Measurements from ENCODE around the gene KRT6A.

DNA sequence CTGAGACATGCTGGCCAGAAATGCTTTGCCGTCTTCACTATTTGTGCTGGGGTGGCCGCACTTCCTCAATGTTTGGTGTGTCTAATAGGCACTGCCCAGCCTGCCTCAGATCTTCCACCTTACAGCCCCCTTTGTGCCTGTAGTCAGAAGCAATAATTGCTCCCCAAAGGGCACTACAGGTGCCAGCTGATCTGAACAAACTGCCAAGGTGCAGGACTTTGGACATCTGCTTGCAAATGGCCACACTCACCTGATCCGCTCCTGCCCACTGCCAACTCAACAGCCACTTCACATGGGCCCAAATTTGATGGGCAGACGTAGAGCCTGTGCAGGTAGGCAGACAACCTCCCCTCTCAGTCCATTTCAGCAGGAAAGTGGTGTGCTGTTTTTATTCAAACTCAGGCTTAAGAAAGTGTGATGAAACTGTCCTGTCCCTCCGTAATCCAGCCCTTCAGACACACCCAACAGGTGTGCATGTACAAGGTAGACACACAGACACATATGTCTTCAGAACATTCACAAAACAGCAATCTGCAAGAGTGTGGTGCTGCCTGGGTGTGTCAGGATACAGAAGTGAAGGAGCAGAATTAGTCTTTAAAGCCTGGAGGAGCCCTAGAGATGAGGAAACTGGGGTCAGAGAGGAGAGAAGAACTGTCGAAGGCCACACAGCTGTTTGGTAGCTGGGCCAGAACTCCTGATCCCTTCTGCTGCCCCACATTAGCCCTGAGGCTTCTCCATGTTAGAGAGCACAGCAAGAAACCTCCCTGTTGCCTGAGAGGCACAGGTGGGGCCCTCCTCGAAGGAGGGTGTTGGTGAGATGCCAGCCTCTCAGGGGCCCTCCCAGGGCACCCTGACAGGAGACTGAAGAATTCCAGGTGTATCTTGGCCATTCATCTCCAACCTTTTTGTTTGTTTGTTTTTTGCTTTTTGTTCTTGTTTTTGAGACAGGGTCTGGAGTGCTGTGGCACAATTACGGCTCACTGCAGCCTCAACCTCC, 54.5 kb downstream of the KRT6A start:
- TF ChIP-seq CTCF (IDR thresholded peaks at IDR 0.05) (no peak), POLR2A (IDR thresholded peaks at IDR 0.05) (no peak), EP300 (IDR thresholded peaks at IDR 0.05) (no peak), POLR2AphosphoS5 (IDR thresholded peaks at IDR 0.05) (no peak)

Data from stomach (tissue), 4 donors.